GM18907 (cell line): ENCODE results near the gene TTC32.
"Not testable (repeated sequence)": the region's sequence is repeated elsewhere in the genome, so short reads cannot be mapped to it uniquely, and the experiment has no call there.

Experiments
- ATAC-seq: cut with Tn5 transposase; IDR thresholded peaks from one replicate; pipeline ENCODE4 v1.9.1; 2021; ENCODE audit warnings: mild to moderate bottlenecking, moderate library complexity; ENCODE audit not compliant: unreplicated experiment

Gene TTC32

GRCh38 chr2:19901442-19902215 lies at the start of gene TTC32:
Gene TTC32, minus strand, starts transcription at chr2:19901983. Its CDS starts 129 bp downstream, at chr2:19901854.
- ATAC-seq = peak; percentile 91

GRCh38 chr2:19949071-19949470 lies 47.3 kb upstream of the TTC32 start:
- no peak for ATAC-seq

- ATAC-seq = no peak
These were observed 45.6 kb upstream of the TTC32 start for GRCh38 chr2:19947184-19947940.

GRCh38 chr2:19944205-19944845 lies 42.5 kb upstream of the TTC32 start:
- ATAC-seq = no peak

GRCh38 chr2:19943189-19943588 lies 41.4 kb upstream of the TTC32 start:
- ATAC-seq = no peak

- ATAC-seq = no peak
These were observed 40.4 kb upstream of the TTC32 start for GRCh38 chr2:19942199-19942598.

- no peak for ATAC-seq
These were observed 35.2 kb upstream of the TTC32 start for GRCh38 chr2:19937004-19937403.

GRCh38 chr2:19936203-19936602 lies 34.4 kb upstream of the TTC32 start:
- ATAC-seq = no peak

GRCh38 chr2:19933351-19933981 lies 31.7 kb upstream of the TTC32 start:
- ATAC-seq = peak; percentile 80

GRCh38 chr2:19932928-19933327 lies 31.1 kb upstream of the TTC32 start:
- ATAC-seq = peak; percentile 33

GRCh38 chr2:19929226-19929625 lies 27.4 kb upstream of the TTC32 start:
- ATAC-seq = no peak

GRCh38 chr2:19927816-19928215 lies 26.0 kb upstream of the TTC32 start:
- ATAC-seq = not testable (repeated sequence)

GRCh38 chr2:19924526-19924925 lies 22.7 kb upstream of the TTC32 start:
- ATAC-seq = not testable (repeated sequence)

GRCh38 chr2:19922188-19922587 lies 20.4 kb upstream of the TTC32 start:
- not testable (repeated sequence) for ATAC-seq

- ATAC-seq = no peak
These were observed 14.7 kb upstream of the TTC32 start for GRCh38 chr2:19916385-19916950.

GRCh38 chr2:19914266-19914975 lies 12.6 kb upstream of the TTC32 start:
- ATAC-seq = no peak

GRCh38 chr2:19911808-19912509 lies 10.2 kb upstream of the TTC32 start:
- no peak for ATAC-seq

GRCh38 chr2:19902216-19902740 lies 495 bp upstream of the TTC32 start:
- ATAC-seq = peak; percentile 12

GRCh38 chr2:19900931-19901441 lies 797 bp downstream of the TTC32 start:
- ATAC-seq = peak; percentile 20
